ENCODE measurements around the gene TERT.

GRCh38 chr5:1208221-1208742, 86.6 kb downstream of the TERT start:
- TF ChIP-seq CTCF (IDR thresholded peaks at IDR 0.05; ENCODE audit: poor library complexity, severe bottlenecking), result no peak
- TF ChIP-seq POLR2AphosphoS5 (IDR thresholded peaks at IDR 0.05), result no peak
- TF ChIP-seq EZH2 (IDR thresholded peaks at IDR 0.05; ENCODE audit: borderline replicate concordance, insufficient read depth, low read length, poor library complexity, severe bottlenecking), result no peak
- no peak for TF ChIP-seq EP300 (conservative IDR thresholded peaks at IDR 0.05; ENCODE audit: poor library complexity, severe bottlenecking)
- no peak for TF ChIP-seq TAF1 (IDR thresholded peaks at IDR 0.05; ENCODE audit: low read depth)
- no peak for TF ChIP-seq REST (IDR thresholded peaks at IDR 0.05; ENCODE audit: borderline replicate concordance)
- TF ChIP-seq RAD21 (conservative IDR thresholded peaks at IDR 0.05), result no peak
- TF ChIP-seq SMC3 (conservative IDR thresholded peaks at IDR 0.05; ENCODE audit: poor library complexity), result no peak
- TF ChIP-seq MXI1 (conservative IDR thresholded peaks at IDR 0.05; ENCODE audit: poor library complexity, severe bottlenecking), result no peak

All from neural cell (in vitro differentiated cells).